ENCODE results near the gene KRTAP12-4.
"Not testable (repeated sequence)": the region's sequence is repeated elsewhere in the genome, so short reads cannot be mapped to it uniquely, and the experiment has no call there.

The KRTAP12-4 gene

GRCh38 chr21:44610157-44610843 lies 44.2 kb downstream of the KRTAP12-4 start:
- not testable (repeated sequence) for DNase-seq (ENCODE audit: low read depth)

- DNase-seq (ENCODE audit: low read depth) = no peak
Observed at GRCh38 chr21:44609193-44609592, 45.3 kb downstream of the KRTAP12-4 start.

GRCh38 chr21:44606495-44606894 lies 48.0 kb downstream of the KRTAP12-4 start:
- no peak for DNase-seq (ENCODE audit: low read depth)
